Glutamatergic neuron (in vitro differentiated cells): Measurements from ENCODE around the gene SECISBP2. TPM values are rescaled to one million over a fixed set of nuclear protein-coding genes. Genes with fewer than 3 reads are reported as not detected.

Experiments used
- DNase-seq: peaks from one replicate; pipeline ENCODE4 v3.0.0; 2022
- H3K27ac Mint-ChIP-seq: one replicate; pipeline ENCODE4 v1.8.0; 2020; ENCODE audit warnings: mild to moderate bottlenecking, mixed read lengths, inconsistent platforms; ENCODE audit not compliant: unreplicated experiment
- H3K27me3 Mint-ChIP-seq: one replicate; pipeline ENCODE4 v1.8.0; 2020; ENCODE audit warnings: mild to moderate bottlenecking, moderate library complexity, mixed read lengths, inconsistent platforms; ENCODE audit not compliant: unreplicated experiment
- H3K36me3 Mint-ChIP-seq: one replicate; pipeline ENCODE4 v1.8.0; 2020; ENCODE audit warnings: mild to moderate bottlenecking, mixed read lengths, inconsistent platforms; ENCODE audit not compliant: unreplicated experiment
- H3K4me1 Mint-ChIP-seq: one replicate; pipeline ENCODE4 v1.8.0; 2020; ENCODE audit warnings: mild to moderate bottlenecking, low read depth, mixed read lengths, inconsistent platforms; ENCODE audit not compliant: unreplicated experiment
- H3K4me3 Mint-ChIP-seq: one replicate; pipeline ENCODE4 v1.8.0; 2020; ENCODE audit warnings: mild to moderate bottlenecking, mixed read lengths, inconsistent platforms; ENCODE audit not compliant: unreplicated experiment
- H3K9me3 Mint-ChIP-seq: one replicate; pipeline ENCODE4 v1.8.0; 2020; ENCODE audit warnings: mild to moderate bottlenecking, moderate library complexity, mixed read lengths, inconsistent platforms; ENCODE audit not compliant: unreplicated experiment
- total RNA-seq: library from RNA; stranded (reverse); fragmentation: NEBNext Ultra II Directional; extraction: Animal tissue kit (Norgen Biotek cat#: 25700); gene quantifications from one replicate; pipeline ENCODE4 v1.2.1, GENCODE V29; 2021; ENCODE audit not compliant: unreplicated experiment
- TF ChIP-seq, protein P1 (sequence below): fragments of 200-600 bp; sonication (generic); IDR thresholded peaks from one replicate; pipeline ENCODE4 v1.5.0; 2021; ENCODE audit not compliant: partially characterized antibody, unreplicated experiment

The SECISBP2 gene
- total RNA-seq, 1 donor from 2014 or later: 86.4 TPM

DNA sequence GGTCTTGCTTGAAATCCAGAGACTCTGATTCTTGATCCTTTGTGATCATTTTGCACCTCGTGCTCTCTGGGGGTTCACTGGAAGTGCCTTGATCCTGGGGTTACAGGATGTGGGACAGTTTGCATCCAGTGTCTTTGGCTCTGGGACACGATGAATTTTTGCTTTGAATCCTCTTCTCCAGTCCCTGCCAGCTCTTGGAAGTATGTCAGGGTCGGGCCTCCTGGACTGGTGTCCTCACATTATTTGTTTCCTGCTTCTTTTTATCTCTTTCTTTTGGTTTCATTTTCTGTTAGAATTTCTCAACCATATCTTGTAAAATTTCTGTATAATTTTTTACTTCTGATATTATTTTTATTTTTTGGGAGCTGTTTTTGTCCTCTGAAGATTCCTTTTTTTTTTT lies 34.2 kb downstream of the SECISBP2 start:
- no peak overlapping the region for H3K27ac Mint-ChIP-seq
- no peak overlapping the region for H3K4me3 Mint-ChIP-seq
- TF ChIP-seq, protein P1, sequence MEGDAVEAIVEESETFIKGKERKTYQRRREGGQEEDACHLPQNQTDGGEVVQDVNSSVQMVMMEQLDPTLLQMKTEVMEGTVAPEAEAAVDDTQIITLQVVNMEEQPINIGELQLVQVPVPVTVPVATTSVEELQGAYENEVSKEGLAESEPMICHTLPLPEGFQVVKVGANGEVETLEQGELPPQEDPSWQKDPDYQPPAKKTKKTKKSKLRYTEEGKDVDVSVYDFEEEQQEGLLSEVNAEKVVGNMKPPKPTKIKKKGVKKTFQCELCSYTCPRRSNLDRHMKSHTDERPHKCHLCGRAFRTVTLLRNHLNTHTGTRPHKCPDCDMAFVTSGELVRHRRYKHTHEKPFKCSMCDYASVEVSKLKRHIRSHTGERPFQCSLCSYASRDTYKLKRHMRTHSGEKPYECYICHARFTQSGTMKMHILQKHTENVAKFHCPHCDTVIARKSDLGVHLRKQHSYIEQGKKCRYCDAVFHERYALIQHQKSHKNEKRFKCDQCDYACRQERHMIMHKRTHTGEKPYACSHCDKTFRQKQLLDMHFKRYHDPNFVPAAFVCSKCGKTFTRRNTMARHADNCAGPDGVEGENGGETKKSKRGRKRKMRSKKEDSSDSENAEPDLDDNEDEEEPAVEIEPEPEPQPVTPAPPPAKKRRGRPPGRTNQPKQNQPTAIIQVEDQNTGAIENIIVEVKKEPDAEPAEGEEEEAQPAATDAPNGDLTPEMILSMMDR: no peak
- no peak for DNase-seq
- H3K9me3 Mint-ChIP-seq: peaks cover 2% of the 10 kb centered on the region
- peaks cover 15% of the 10 kb centered on the region for H3K4me1 Mint-ChIP-seq
- peaks cover 4% of the 10 kb centered on the region for H3K36me3 Mint-ChIP-seq
- H3K27me3 Mint-ChIP-seq: peaks cover 4% of the 10 kb centered on the region

DNA sequence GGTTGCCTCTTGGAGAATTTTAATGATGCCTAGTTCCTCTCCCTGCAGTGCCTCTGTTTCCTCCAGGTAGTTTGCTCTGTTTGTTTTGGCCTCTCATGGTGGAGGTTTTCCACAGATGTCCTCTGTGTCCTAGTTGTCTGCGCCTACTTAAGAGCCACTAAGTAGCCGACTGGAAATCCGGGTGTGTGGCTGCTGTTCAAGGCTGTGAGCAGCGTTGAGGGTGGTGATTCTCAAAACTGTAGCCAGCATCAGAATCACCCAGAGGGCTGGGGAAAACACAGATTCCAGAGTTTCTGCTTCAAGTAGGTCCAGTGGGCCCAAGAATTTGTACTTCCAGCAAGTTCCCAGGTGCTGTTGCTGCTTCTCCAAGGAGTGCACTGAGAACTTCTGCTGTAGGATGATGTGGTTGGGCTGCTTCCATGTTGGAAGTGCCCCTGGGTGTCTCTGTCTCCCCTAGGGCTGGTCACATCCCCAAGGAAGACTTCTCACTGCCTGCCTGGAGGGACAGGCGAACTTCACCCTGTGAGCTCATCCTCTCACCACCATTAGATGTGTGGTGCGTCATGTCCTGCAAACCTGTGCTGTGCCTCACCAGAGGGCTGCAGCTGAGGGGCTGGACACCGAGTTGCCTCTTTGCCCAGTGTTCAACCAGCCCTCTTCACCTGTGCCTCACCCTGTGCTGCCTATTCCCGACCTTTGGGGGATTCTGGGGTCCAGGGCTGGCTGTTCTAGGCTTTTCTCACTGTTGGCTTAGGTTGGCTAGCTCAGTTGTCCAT lies 34.8 kb downstream of the SECISBP2 start:
- Mint-ChIP-seq H3K9me3 (peaks cover 2% of the 10 kb centered on the region), H3K4me3 (no peak overlapping the region), H3K27me3 (peaks cover 4% of the 10 kb centered on the region), H3K27ac (no peak overlapping the region), H3K4me1 (peaks cover 15% of the 10 kb centered on the region), H3K36me3 (peaks cover 4% of the 10 kb centered on the region)
- DNase-seq: no peak
- TF ChIP-seq, protein P1: no peak

DNA sequence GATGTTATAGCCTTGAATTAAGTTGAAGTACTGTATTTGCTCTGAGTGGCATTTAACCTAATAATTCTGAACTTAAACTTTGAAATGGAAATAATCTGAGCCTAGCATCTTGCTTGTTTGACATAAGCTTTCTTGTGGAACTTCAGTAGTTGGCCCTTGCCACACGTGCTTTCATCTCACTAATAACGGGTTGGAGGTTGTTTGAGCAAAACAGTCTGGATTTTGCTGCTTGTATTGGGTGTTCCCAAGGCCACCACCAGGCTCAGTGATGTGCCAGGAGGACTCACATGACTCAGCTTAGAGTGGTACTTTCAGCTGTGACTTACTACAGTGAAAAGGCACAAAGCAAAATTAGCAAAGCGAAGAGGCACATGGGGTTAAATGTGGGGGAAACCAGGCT lies 35.7 kb downstream of the SECISBP2 start:
- Mint-ChIP-seq H3K27me3 (peaks cover 4% of the 10 kb centered on the region), H3K36me3 (peaks cover 8% of the 10 kb centered on the region), H3K27ac (no peak overlapping the region), H3K4me1 (peaks cover 15% of the 10 kb centered on the region), H3K9me3 (peaks cover 2% of the 10 kb centered on the region), H3K4me3 (no peak overlapping the region)
- DNase-seq: no peak
- TF ChIP-seq, protein P1: no peak

DNA sequence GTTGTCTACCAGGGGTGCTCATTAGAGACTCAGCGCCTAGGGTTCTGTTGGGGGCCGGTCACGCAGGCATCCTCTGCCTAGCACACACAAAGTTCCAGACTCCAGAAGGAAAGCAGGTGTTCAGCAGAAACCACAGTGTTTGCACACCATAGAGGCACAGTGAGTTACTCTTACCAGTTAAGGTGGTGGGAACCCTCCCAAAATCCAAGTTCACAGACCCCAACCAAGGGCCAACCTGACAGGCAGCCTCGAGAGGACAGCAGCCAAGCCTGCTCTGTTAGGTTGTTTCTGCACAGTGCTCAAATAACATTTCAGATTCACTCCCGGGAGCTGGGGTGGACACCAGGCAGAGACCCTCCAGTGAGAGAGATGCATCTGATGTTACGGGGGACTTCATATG lies 36.2 kb downstream of the SECISBP2 start:
- H3K27me3 Mint-ChIP-seq: peaks cover 4% of the 10 kb centered on the region

DNA sequence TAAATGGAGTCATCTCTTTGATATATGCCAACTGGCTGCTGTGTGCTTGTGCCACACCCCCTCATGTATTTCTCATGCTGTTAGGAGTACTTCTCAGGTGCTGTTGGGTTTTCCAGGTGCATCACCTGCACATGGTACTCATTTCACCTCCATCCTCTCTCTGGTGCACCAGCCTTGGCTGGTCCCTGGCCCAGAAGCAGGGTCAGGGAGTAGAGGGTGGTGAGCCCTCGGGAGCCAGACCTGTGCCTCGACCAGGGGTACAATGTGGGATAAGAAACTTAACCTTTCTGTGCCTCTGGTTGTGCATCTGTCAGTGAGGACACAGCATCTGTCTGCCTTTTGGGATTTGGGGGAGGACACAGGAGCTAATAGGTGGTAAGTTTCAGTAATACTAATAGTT lies 38.5 kb downstream of the SECISBP2 start:
- no peak for DNase-seq
- H3K27ac Mint-ChIP-seq: no peak overlapping the region
- H3K4me3 Mint-ChIP-seq: no peak overlapping the region
- peaks cover 4% of the 10 kb centered on the region for H3K27me3 Mint-ChIP-seq
- peaks cover 4% of the 10 kb centered on the region for H3K9me3 Mint-ChIP-seq
- TF ChIP-seq, protein P1: no peak
- H3K4me1 Mint-ChIP-seq: peaks cover 15% of the 10 kb centered on the region
- peaks cover 11% of the 10 kb centered on the region for H3K36me3 Mint-ChIP-seq

More for the DNA sequence above, 36.2 kb downstream of the SECISBP2 start:
- Mint-ChIP-seq H3K4me3 (no peak overlapping the region), H3K9me3 (peaks cover 2% of the 10 kb centered on the region), H3K4me1 (peaks cover 15% of the 10 kb centered on the region), H3K27ac (no peak overlapping the region), H3K36me3 (peaks cover 8% of the 10 kb centered on the region)
- no peak for DNase-seq
- TF ChIP-seq, protein P1: no peak
